HCT116 (cell line): ENCODE measurements around the gene ALB. TPM values are rescaled to one million over a fixed set of nuclear protein-coding genes. Genes with fewer than 3 reads are reported as not detected.

Experiments
- ATAC-seq: fragments of 200-7000 bp; cut with Tn5 transposase; 2 replicates; pipeline ENCODE4 v1.9.1; 2020; ENCODE audit warnings: mild to moderate bottlenecking, moderate library complexity
- BruUV-seq: library from RNA; stranded (reverse); fragments of 400-500 nt; replicated peaks from 2 replicates; lab custom pipeline; 2021; lab: Mats Ljungman, UMichigan
- CTCF ChIA-PET: fragments of 300-600 bp; sonication (Branson Sonifier 250); formaldehyde crosslinking; loops from one replicate; lab custom pipeline; 2021; ENCODE audit warnings: antibody characterized with exemption; lab: Charles Lee
- POLR2A ChIA-PET: fragments of 300-600, 350-600 bp; sonication (Branson Sonifier 250); formaldehyde crosslinking; loops from one replicate; lab custom pipeline; 2021; ENCODE audit warnings: antibody characterized with exemption; lab: Charles Lee
- RAD21 ChIA-PET, 2 experiments: fragments of 300-600 bp; sonication (Branson Sonifier 250); formaldehyde crosslinking; loops; one replicate each; lab custom pipeline; 2023; ENCODE audit warnings: low total read pairs in 2 of 2; ENCODE audit not compliant: uncharacterized antibody in 2 of 2, unreplicated experiment in 2 of 2, low non-redundant PET in 1 of 2; lab: Charles Lee
- DNase-seq: peaks from one replicate; pipeline ENCODE4 v3.0.0-alpha.2; 2010; ENCODE audit warnings: low read depth, low spot score
- H2AFZ ChIP-seq: fragments of 200-600 bp; shearing (Covaris generic), sonication (generic); 2 replicates; pipeline ENCODE4 v1.6.1; 2017; ENCODE audit warnings: low read depth, mixed run types, mixed read lengths, antibody characterized with exemption, low read length; ENCODE audit not compliant: poor library complexity, severe bottlenecking
- H3K27ac ChIP-seq: 2 replicates; pipeline ENCODE4 v1.5.1; 2012; ENCODE audit warnings: low read depth, low read length
- H3K27me3 ChIP-seq: fragments of 200-600 bp; sonication (generic); 2 replicates; pipeline ENCODE4 v1.6.1; 2016; ENCODE audit warnings: mixed run types, low read length, mixed read lengths; ENCODE audit not compliant: insufficient read depth
- H3K36me3 ChIP-seq, 2 experiments: fragments of 200-500 bp in 1 of 2; fragments of 200-600 bp in 1 of 2; sonication (Bioruptor generic) in 1 of 2; sonication (generic) in 1 of 2; 2 replicates each; pipeline versions ENCODE4 v1.5.1 to v1.6.1; 2014 to 2016; ENCODE audit warnings: low read length in 2 of 2, inconsistent platforms in 1 of 2, mixed read lengths in 1 of 2, mixed run types in 1 of 2; ENCODE audit not compliant: insufficient read depth in 2 of 2, control insufficient read depth in 1 of 2
- H3K4me1 ChIP-seq, 2 experiments: fragments of 200-600 bp in 1 of 2; sonication (generic) in 1 of 2; 2 replicates each; pipeline versions ENCODE4 v1.5.1 to v1.6.1; 2012 to 2017; ENCODE audit warnings: low read length in 2 of 2, inconsistent platforms in 1 of 2, mild to moderate bottlenecking in 1 of 2, mixed read lengths in 1 of 2, mixed run types in 1 of 2, moderate library complexity in 1 of 2; ENCODE audit not compliant: insufficient read depth in 2 of 2, control insufficient read depth in 1 of 2
- H3K4me2 ChIP-seq: fragments of 200-600 bp; sonication (generic); 2 replicates; pipeline ENCODE4 v1.6.1; 2017; ENCODE audit warnings: mixed run types, low read length, mixed read lengths
- H3K4me3 ChIP-seq, 2 experiments: fragments of 200-600 bp in 1 of 2; sonication (generic) in 1 of 2; replicated peaks in 1 of 2; 2 replicates each; pipeline ENCODE4 v1.5.1; 2011 to 2016; ENCODE audit warnings: low read length in 2 of 2, control low read depth in 1 of 2, low read depth in 1 of 2, mild to moderate bottlenecking in 1 of 2, mixed read lengths in 1 of 2, mixed run types in 1 of 2
- H3K79me2 ChIP-seq: fragments of 200-600 bp; sonication (generic); 2 replicates; pipeline ENCODE4 v1.6.1; 2017; ENCODE audit warnings: mild to moderate bottlenecking, mixed run types, low read length, moderate library complexity, mixed read lengths; ENCODE audit not compliant: insufficient read depth
- H3K9ac ChIP-seq: fragments of 200-600 bp; sonication (generic); 2 replicates; pipeline ENCODE4 v1.6.1; 2016; ENCODE audit warnings: low read length, mixed read lengths
- H3K9me2 ChIP-seq: fragments of 200-600 bp; sonication (generic), shearing (Covaris generic); 2 replicates; pipeline ENCODE4 v1.6.1; 2017; ENCODE audit warnings: mixed run types, mild to moderate bottlenecking, moderate library complexity; ENCODE audit not compliant: insufficient read depth
- H3K9me3 ChIP-seq, 2 experiments: fragments of 200-500 bp in 1 of 2; fragments of 200-600 bp in 1 of 2; sonication (Bioruptor generic) in 1 of 2; sonication (generic) in 1 of 2; 2 replicates each; pipeline ENCODE4 v1.6.1; 2014 to 2017; ENCODE audit warnings: low read length in 2 of 2, mixed read lengths in 2 of 2, inconsistent platforms in 1 of 2, low read depth in 1 of 2, mild to moderate bottlenecking in 1 of 2, mixed run types in 1 of 2, moderate library complexity in 1 of 2; ENCODE audit not compliant: control insufficient read depth in 1 of 2, insufficient read depth in 1 of 2
- H4K20me1 ChIP-seq: fragments of 200-600 bp; sonication (generic), shearing (Covaris generic); 2 replicates; pipeline ENCODE4 v1.6.1; 2017; ENCODE audit warnings: mixed run types, mild to moderate bottlenecking, moderate library complexity; ENCODE audit not compliant: insufficient read depth
- EGR1 ChIP-seq: IDR thresholded peaks from 2 replicates; pipeline ENCODE4 v1.6.1; 2012; ENCODE audit warnings: low read depth
- JUND ChIP-seq: IDR thresholded peaks from 2 replicates; pipeline ENCODE4 v1.6.1; 2012
- POLR2A ChIP-seq: IDR thresholded peaks from 2 replicates; pipeline ENCODE4 v1.7.0; 2011; ENCODE audit warnings: borderline replicate concordance; ENCODE audit not compliant: insufficient read depth, insufficient read length; ENCODE audit errors: extremely low read depth
- POLR2AphosphoS5 ChIP-seq: IDR thresholded peaks from 2 replicates; pipeline ENCODE4 v1.6.1; 2011; ENCODE audit warnings: mild to moderate bottlenecking, low read depth, low read length, moderate library complexity
- REST ChIP-seq: IDR thresholded peaks from 2 replicates; pipeline ENCODE4 v1.6.1; 2012; ENCODE audit warnings: low read depth
- SP1 ChIP-seq: IDR thresholded peaks from 2 replicates; pipeline ENCODE4 v1.6.1; 2012; ENCODE audit warnings: low read depth
- ZFX ChIP-seq: fragments of 450-650 bp; IDR thresholded peaks from 2 replicates; pipeline ENCODE4 v1.6.1; 2017
- intact Hi-C: fragments of 100-400 bp; cut with micrococcal nuclease; formaldehyde crosslinking; loops from 2 replicates; pipeline ENCODE4 v1.10.0; 2022
- total RNA-seq: library from RNA; stranded (reverse); gene quantifications from one replicate; pipeline ENCODE4 v1.2.1, GENCODE V29; 2021; ENCODE audit not compliant: unreplicated experiment

The ALB gene
- total RNA-seq, 1 experiment from 2014 or later: 26.7 TPM

GRCh38 chr4:73448448-73449203 lies 44.5 kb downstream of the ALB start:
- H3K9ac ChIP-seq: no peak overlapping the region
- H4K20me1 ChIP-seq: no peaks in the 10 kb centered on the region
- no peak overlapping the region for H3K4me3 ChIP-seq
- no peaks in the 10 kb centered on the region for H3K9me3 ChIP-seq
- no peaks in the 10 kb centered on the region for H3K27me3 ChIP-seq
- no peak overlapping the region for H3K27ac ChIP-seq
- no peaks in the 10 kb centered on the region for H3K36me3 ChIP-seq
- TF ChIP-seq POLR2AphosphoS5: no peak
- TF ChIP-seq EGR1: no peak
- no peak for TF ChIP-seq POLR2A
- no peak for TF ChIP-seq JUND
- TF ChIP-seq SP1: no peak
- no peak for TF ChIP-seq ZFX
- no peaks in the 10 kb centered on the region for H3K9me2 ChIP-seq
- H2AFZ ChIP-seq: no peak overlapping the region
- no peaks in the 10 kb centered on the region for H3K79me2 ChIP-seq
- BruUV-seq: no TSS peak
- H3K4me2 ChIP-seq: no peak overlapping the region
- no peak for ATAC-seq
- no peak for DNase-seq
- intact Hi-C loops: loop anchor here (10.0 kb wide), 1 partner anchor 134 kb away; no protein-coding TSS in a partner anchor
- RAD21 ChIA-PET: no interaction called here
- CTCF ChIA-PET: no interaction called here
- H3K4me1 ChIP-seq: no peaks in the 10 kb centered on the region
- POLR2A ChIA-PET: no interaction called here

GRCh38 chr4:73450398-73451004 lies 46.4 kb downstream of the ALB start:
- Histone ChIP-seq H3K27me3 (no peaks in the 10 kb centered on the region), H3K9me2 (no peaks in the 10 kb centered on the region), H3K27ac (no peak overlapping the region), H4K20me1 (no peaks in the 10 kb centered on the region), H3K9ac (no peak overlapping the region), H3K4me1 (no peaks in the 10 kb centered on the region), H3K4me3 (no peak overlapping the region), H2AFZ (no peak overlapping the region), H3K4me2 (no peak overlapping the region), H3K79me2 (no peaks in the 10 kb centered on the region), H3K9me3 (no peaks in the 10 kb centered on the region), H3K36me3 (no peaks in the 10 kb centered on the region)
- TF ChIP-seq JUND (no peak), REST (no peak), EGR1 (no peak), POLR2AphosphoS5 (no peak)
- ChIA-PET RAD21 (no interaction called here), CTCF (interaction anchor here (1.5 kb wide), 1 partner anchor 16 kb away, joined by 3 read pairs; no protein-coding TSS in a partner anchor), POLR2A (no interaction called here)
- no TSS peak for BruUV-seq
- no peak for DNase-seq
- intact Hi-C loops: no loop called here
- ATAC-seq: no peak
